Astrocyte of the spinal cord (primary cell): Measurements from ENCODE around the gene C1QTNF7.

Experiments used
- DNase-seq: peaks from one replicate; pipeline ENCODE4 v3.0.0; 2011; ENCODE audit warnings: low read depth, low spot score
- H3K4me3 ChIP-seq: 2 replicates; pipeline ENCODE4 v1.5.1; 2011; ENCODE audit warnings: low read depth, mild to moderate bottlenecking, low read length, moderate library complexity
- CTCF ChIP-seq: IDR thresholded peaks from 2 replicates; pipeline ENCODE4 v1.5.1; 2012; ENCODE audit warnings: low read depth, mild to moderate bottlenecking, low read length, inconsistent platforms
- in situ Hi-C: cut with HindIII; loops from 2 replicates; pipeline ENCODE4 v1.10.0; 2017; ENCODE audit warnings: low sequenced_read_pairs

Gene C1QTNF7

GRCh38 chr4:15427701-15428100, at the start of gene C1QTNF7:
C1QTNF7 (plus strand) TSS chr4:15428033; CDS start chr4:15435744, 7,711 bp downstream.
- no peak for TF ChIP-seq CTCF
- in situ Hi-C loops, result no loop called here
- no peak within 1 kb of the TSS for H3K4me3 ChIP-seq
- no peak for DNase-seq

GRCh38 chr4:15378062-15378461, 49.8 kb upstream of the C1QTNF7 start:
- TF ChIP-seq CTCF, result no peak
- DNase-seq, result no peak
- no peak overlapping the region for H3K4me3 ChIP-seq
- in situ Hi-C loops, result no loop called here

- in situ Hi-C loops, result no loop called here
These were observed 49.3 kb upstream of the C1QTNF7 start for GRCh38 chr4:15378493-15378892.

GRCh38 chr4:15381806-15382338, 46.0 kb upstream of the C1QTNF7 start:
- in situ Hi-C loops, result no loop called here

More at GRCh38 chr4:15378493-15378892, 49.3 kb upstream of the C1QTNF7 start:
- TF ChIP-seq CTCF, result no peak
- no peak overlapping the region for H3K4me3 ChIP-seq
- DNase-seq, result no peak

GRCh38 chr4:15382669-15383273, 45.1 kb upstream of the C1QTNF7 start:
- no peak overlapping the region for H3K4me3 ChIP-seq
- TF ChIP-seq CTCF, result no peak
- in situ Hi-C loops, result no loop called here
- DNase-seq, result no peak

More at GRCh38 chr4:15381806-15382338, 46.0 kb upstream of the C1QTNF7 start:
- TF ChIP-seq CTCF, result no peak
- no peak for DNase-seq
- no peak overlapping the region for H3K4me3 ChIP-seq

GRCh38 chr4:15385515-15385914, 42.3 kb upstream of the C1QTNF7 start:
- DNase-seq, result no peak
- in situ Hi-C loops, result no loop called here
- H3K4me3 ChIP-seq, result no peak overlapping the region
- no peak for TF ChIP-seq CTCF
